ENCODE results near the gene GATAD2A. TPM values are rescaled to one million over a fixed set of nuclear protein-coding genes. Genes with fewer than 3 reads are reported as not detected.

GATAD2A gene
- total RNA-seq, 1 experiment from 2014 or later: 99.6 TPM

DNA sequence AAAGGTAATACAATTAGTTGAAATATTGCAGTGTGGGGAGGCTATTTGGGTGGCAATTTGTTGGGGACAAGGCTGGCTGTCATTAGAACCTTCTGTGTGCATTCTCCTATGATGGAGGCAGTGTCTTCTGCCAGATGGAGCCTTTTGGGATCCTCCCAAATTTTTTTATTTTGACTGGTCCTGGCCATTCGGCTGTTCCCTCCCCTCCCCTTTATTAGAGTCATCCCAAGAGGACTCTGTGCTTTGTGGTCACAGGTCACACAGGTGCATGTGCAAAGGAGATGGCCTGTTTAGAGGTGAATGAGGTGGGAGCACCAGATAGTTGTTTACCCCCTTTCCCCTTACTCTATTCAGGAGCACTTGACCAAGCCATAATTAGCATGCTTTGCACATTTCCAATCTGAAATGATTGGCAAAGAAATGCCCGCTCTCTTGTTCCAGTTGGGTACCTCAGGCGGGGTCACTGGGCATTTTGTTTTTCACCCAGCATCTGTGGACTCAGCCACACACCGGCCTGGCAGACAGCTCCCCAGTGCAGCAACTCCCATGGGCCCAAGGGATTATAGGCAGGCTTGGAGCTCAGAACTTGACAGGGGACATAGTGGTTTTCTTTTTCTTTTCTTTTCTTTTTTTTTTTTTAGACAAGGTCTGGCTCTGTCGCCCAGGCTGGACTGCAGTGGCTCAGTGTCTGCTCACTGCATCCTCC lies 19.8 kb downstream of the GATAD2A start:
- H3K36me3 ChIP-seq (ENCODE audit: control insufficient read depth, insufficient read depth, low read length): no peaks in the 10 kb centered on the region
- DNase-seq (ENCODE audit: low read depth, low spot score) (no peak), ATAC-seq (no peak)
- in situ Hi-C loops (cut with HindIII; ENCODE audit: low pct_unique_long_range_greater_than_20kb, low sequenced_read_pairs) (no loop called here), intact Hi-C loops (cut with micrococcal nuclease; ENCODE audit: unreplicated experiment) (no loop called here)
- no peaks in the 10 kb centered on the region for H3K27me3 ChIP-seq (ENCODE audit: control insufficient read depth, insufficient read depth, low read length)
- H3K27ac ChIP-seq (ENCODE audit: low read length): no peak overlapping the region
- no TSS peak for BruUV-seq (replicated peaks)
- POLR2A ChIA-PET: interaction anchor here (0.7 kb wide), 1 partner anchor 22 kb away, joined by 5 read pairs; no protein-coding TSS in a partner anchor
- no peak overlapping the region for H3K4me3 ChIP-seq (ENCODE audit: low read depth in 2 of 2, low read length in 2 of 2)
- CTCF ChIA-PET: no interaction called here
- H3K9me3 ChIP-seq (ENCODE audit: control insufficient read depth, insufficient read depth, low read depth, low read length): no peaks in the 10 kb centered on the region
- TF ChIP-seq TCF7L2 (IDR thresholded peaks at IDR 0.05; ENCODE audit: low read depth, low read length) (no peak), SIN3A (IDR thresholded peaks at IDR 0.05; ENCODE audit: borderline replicate concordance, insufficient read depth, low read depth, low read length) (no peak), POLR2AphosphoS5 (IDR thresholded peaks at IDR 0.05; ENCODE audit: low read depth, low read length) (no peak)
- TF ChIP-seq, protein P1, sequence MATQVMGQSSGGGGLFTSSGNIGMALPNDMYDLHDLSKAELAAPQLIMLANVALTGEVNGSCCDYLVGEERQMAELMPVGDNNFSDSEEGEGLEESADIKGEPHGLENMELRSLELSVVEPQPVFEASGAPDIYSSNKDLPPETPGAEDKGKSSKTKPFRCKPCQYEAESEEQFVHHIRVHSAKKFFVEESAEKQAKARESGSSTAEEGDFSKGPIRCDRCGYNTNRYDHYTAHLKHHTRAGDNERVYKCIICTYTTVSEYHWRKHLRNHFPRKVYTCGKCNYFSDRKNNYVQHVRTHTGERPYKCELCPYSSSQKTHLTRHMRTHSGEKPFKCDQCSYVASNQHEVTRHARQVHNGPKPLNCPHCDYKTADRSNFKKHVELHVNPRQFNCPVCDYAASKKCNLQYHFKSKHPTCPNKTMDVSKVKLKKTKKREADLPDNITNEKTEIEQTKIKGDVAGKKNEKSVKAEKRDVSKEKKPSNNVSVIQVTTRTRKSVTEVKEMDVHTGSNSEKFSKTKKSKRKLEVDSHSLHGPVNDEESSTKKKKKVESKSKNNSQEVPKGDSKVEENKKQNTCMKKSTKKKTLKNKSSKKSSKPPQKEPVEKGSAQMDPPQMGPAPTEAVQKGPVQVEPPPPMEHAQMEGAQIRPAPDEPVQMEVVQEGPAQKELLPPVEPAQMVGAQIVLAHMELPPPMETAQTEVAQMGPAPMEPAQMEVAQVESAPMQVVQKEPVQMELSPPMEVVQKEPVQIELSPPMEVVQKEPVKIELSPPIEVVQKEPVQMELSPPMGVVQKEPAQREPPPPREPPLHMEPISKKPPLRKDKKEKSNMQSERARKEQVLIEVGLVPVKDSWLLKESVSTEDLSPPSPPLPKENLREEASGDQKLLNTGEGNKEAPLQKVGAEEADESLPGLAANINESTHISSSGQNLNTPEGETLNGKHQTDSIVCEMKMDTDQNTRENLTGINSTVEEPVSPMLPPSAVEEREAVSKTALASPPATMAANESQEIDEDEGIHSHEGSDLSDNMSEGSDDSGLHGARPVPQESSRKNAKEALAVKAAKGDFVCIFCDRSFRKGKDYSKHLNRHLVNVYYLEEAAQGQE (IDR thresholded peaks at IDR 0.05; ENCODE audit: insufficient read depth in 1 of 2, low read depth in 2 of 2, low read length in 1 of 2): no peak
- TF ChIP-seq, protein P2, sequence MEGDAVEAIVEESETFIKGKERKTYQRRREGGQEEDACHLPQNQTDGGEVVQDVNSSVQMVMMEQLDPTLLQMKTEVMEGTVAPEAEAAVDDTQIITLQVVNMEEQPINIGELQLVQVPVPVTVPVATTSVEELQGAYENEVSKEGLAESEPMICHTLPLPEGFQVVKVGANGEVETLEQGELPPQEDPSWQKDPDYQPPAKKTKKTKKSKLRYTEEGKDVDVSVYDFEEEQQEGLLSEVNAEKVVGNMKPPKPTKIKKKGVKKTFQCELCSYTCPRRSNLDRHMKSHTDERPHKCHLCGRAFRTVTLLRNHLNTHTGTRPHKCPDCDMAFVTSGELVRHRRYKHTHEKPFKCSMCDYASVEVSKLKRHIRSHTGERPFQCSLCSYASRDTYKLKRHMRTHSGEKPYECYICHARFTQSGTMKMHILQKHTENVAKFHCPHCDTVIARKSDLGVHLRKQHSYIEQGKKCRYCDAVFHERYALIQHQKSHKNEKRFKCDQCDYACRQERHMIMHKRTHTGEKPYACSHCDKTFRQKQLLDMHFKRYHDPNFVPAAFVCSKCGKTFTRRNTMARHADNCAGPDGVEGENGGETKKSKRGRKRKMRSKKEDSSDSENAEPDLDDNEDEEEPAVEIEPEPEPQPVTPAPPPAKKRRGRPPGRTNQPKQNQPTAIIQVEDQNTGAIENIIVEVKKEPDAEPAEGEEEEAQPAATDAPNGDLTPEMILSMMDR (IDR thresholded peaks at IDR 0.05): no peak
- no peaks in the 10 kb centered on the region for H3K4me1 ChIP-seq (ENCODE audit: control insufficient read depth, insufficient read depth, low read length)

DNA sequence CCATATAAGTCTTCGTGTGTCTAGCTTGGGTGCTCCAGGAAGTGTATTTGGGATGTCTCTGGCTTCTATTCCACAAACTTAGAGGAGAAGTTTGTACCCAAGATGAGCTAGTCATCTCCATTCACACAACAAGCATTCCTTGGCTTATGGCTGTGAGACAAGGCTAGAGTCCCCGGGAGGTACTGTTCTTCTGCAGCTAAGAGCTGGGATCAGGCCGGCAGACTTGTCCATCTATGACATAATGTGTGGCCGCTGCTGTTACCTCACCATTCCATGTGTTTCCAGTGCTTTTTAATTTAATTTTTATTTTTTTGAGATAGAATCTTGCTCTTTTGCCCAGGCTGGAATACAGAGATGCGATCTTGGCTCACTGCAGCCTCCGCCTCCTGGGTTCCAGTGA lies 20.7 kb downstream of the GATAD2A start:
- BruUV-seq (replicated peaks): no TSS peak
- H3K9me3 ChIP-seq (ENCODE audit: control insufficient read depth, insufficient read depth, low read depth, low read length): no peaks in the 10 kb centered on the region
- ChIA-PET CTCF (no interaction called here), POLR2A (no interaction called here)
- no peak overlapping the region for H3K27ac ChIP-seq (ENCODE audit: low read length)
- in situ Hi-C loops (cut with HindIII; ENCODE audit: low pct_unique_long_range_greater_than_20kb, low sequenced_read_pairs): no loop called here
- intact Hi-C loops (cut with micrococcal nuclease; ENCODE audit: unreplicated experiment): no loop called here
- no peak for DNase-seq (ENCODE audit: low read depth, low spot score)
- no peaks in the 10 kb centered on the region for H3K4me1 ChIP-seq (ENCODE audit: control insufficient read depth, insufficient read depth, low read length)
- ATAC-seq: no peak
- H3K27me3 ChIP-seq (ENCODE audit: control insufficient read depth, insufficient read depth, low read length): no peaks in the 10 kb centered on the region
- TF ChIP-seq POLR2AphosphoS5 (IDR thresholded peaks at IDR 0.05; ENCODE audit: low read depth, low read length): no peak
- no peaks in the 10 kb centered on the region for H3K36me3 ChIP-seq (ENCODE audit: control insufficient read depth, insufficient read depth, low read length)
- no peak overlapping the region for H3K4me3 ChIP-seq (ENCODE audit: low read depth in 2 of 2, low read length in 2 of 2)

DNA sequence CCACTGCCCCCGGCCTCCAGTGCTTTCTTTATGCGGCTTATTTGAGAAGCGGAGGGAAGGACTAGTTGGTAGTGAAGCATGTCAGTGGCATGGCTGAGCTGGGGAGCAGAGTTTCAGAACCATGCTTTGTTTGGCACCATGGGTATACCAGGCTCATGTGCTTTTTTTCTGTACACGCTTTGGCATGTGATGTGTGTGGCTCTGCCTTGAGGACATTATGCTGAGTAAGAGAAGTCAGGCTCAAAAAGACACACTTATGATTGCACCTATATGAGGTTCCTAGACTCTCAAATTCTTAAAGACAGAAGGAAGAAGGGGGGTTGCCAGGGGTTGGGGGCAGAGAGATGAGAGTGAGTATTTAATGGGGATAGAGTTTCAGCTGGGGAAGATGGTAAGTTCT lies 21.3 kb downstream of the GATAD2A start:
- intact Hi-C loops (cut with micrococcal nuclease; ENCODE audit: unreplicated experiment) (no loop called here), in situ Hi-C loops (cut with HindIII; ENCODE audit: low pct_unique_long_range_greater_than_20kb, low sequenced_read_pairs) (no loop called here)
- Histone ChIP-seq H3K27me3 (ENCODE audit: control insufficient read depth, insufficient read depth, low read length) (no peaks in the 10 kb centered on the region), H3K36me3 (ENCODE audit: control insufficient read depth, insufficient read depth, low read length) (no peaks in the 10 kb centered on the region), H3K4me1 (ENCODE audit: control insufficient read depth, insufficient read depth, low read length) (no peaks in the 10 kb centered on the region), H3K27ac (ENCODE audit: low read length) (no peak overlapping the region), H3K4me3 (ENCODE audit: low read depth in 2 of 2, low read length in 2 of 2) (no peak overlapping the region), H3K9me3 (ENCODE audit: control insufficient read depth, insufficient read depth, low read depth, low read length) (no peaks in the 10 kb centered on the region)
- DNase-seq (ENCODE audit: low read depth, low spot score): no peak
- no peak for ATAC-seq
- POLR2A ChIA-PET: no interaction called here
- CTCF ChIA-PET: no interaction called here
- BruUV-seq (replicated peaks): no TSS peak
- no peak for TF ChIP-seq POLR2AphosphoS5 (IDR thresholded peaks at IDR 0.05; ENCODE audit: low read depth, low read length)
- TF ChIP-seq, protein P1 (IDR thresholded peaks at IDR 0.05; ENCODE audit: insufficient read depth in 1 of 2, low read depth in 2 of 2, low read length in 1 of 2): no peak
- TF ChIP-seq, protein P2 (IDR thresholded peaks at IDR 0.05): no peak
- TF ChIP-seq SIN3A (IDR thresholded peaks at IDR 0.05; ENCODE audit: borderline replicate concordance, insufficient read depth, low read depth, low read length): no peak
- TF ChIP-seq TCF7L2 (IDR thresholded peaks at IDR 0.05; ENCODE audit: low read depth, low read length): no peak

Data from Panc1 (cell line).